Neural cell (in vitro differentiated cells): ENCODE results near the gene AREG. TPM values are rescaled to one million over a fixed set of nuclear protein-coding genes. Genes with fewer than 3 reads are reported as not detected.

Experiments used
- H2AFZ ChIP-seq: fragments of 200-600, 300-800 bp; sonication (generic), shearing (Covaris generic); 2 replicates; pipeline ENCODE4 v1.6.0; 2014; ENCODE audit warnings: low read depth, mild to moderate bottlenecking, antibody characterized with exemption, low read length, moderate library complexity
- H3F3A ChIP-seq: fragments of 200-600 bp; shearing (Covaris generic); 2 replicates; pipeline ENCODE4 v1.6.1; 2016; ENCODE audit warnings: mild to moderate bottlenecking, moderate library complexity, mixed read lengths, antibody characterized with exemption, low read length; ENCODE audit not compliant: insufficient read depth, poor library complexity, severe bottlenecking
- H3K27ac ChIP-seq: fragments of 200-600, 300-800 bp; sonication (generic), shearing (Covaris generic); 2 replicates; pipeline ENCODE4 v1.5.1; 2014; ENCODE audit warnings: mild to moderate bottlenecking, low read length, moderate library complexity
- H3K27me3 ChIP-seq: fragments of 300-800, 200-600 bp; sonication (generic), shearing (Covaris generic); 2 replicates; pipeline ENCODE4 v1.6.0; 2014; ENCODE audit warnings: mild to moderate bottlenecking, low read depth, low read length, moderate library complexity; ENCODE audit not compliant: insufficient read depth
- H3K36me3 ChIP-seq: fragments of 300-800, 200-600 bp; sonication (generic), shearing (Covaris generic); 2 replicates; pipeline ENCODE4 v1.5.1; 2014; ENCODE audit warnings: mild to moderate bottlenecking, antibody characterized with exemption, low read length, moderate library complexity; ENCODE audit not compliant: insufficient read depth
- H3K4me2 ChIP-seq: fragments of 300-800, 200-600 bp; sonication (generic), shearing (Covaris generic); 2 replicates; pipeline ENCODE4 v1.6.0; 2014; ENCODE audit warnings: mild to moderate bottlenecking, low read length
- H3K4me3 ChIP-seq: fragments of 300-800, 200-600 bp; sonication (generic), shearing (Covaris generic); 2 replicates; pipeline ENCODE4 v1.5.1; 2014; ENCODE audit warnings: mild to moderate bottlenecking, low read length, moderate library complexity
- H3K79me2 ChIP-seq: fragments of 200-600 bp; shearing (Covaris generic); replicated peaks from 2 replicates; pipeline ENCODE4 v1.6.0; 2014; ENCODE audit warnings: mild to moderate bottlenecking, low read length, moderate library complexity; ENCODE audit not compliant: insufficient read depth
- H3K9ac ChIP-seq: fragments of 300-800, 200-600 bp; sonication (generic), shearing (Covaris generic); 2 replicates; pipeline ENCODE4 v1.6.1; 2016; ENCODE audit warnings: mild to moderate bottlenecking, low read length, mixed read lengths
- H3K9me2 ChIP-seq: fragments of 200-600 bp; shearing (Covaris generic); 2 replicates; pipeline ENCODE4 v1.6.1; 2016; ENCODE audit warnings: mild to moderate bottlenecking, low read length, mixed read lengths; ENCODE audit not compliant: insufficient read depth
- H3K9me3 ChIP-seq: fragments of 200-600, 300-800 bp; sonication (generic), shearing (Covaris generic); 2 replicates; pipeline ENCODE4 v1.6.1; 2016; ENCODE audit warnings: mild to moderate bottlenecking, mixed run types, low read length, moderate library complexity, mixed read lengths
- H4K20me1 ChIP-seq: fragments of 200-600 bp; shearing (Covaris generic); 2 replicates; pipeline ENCODE4 v1.6.1; 2016; ENCODE audit warnings: mild to moderate bottlenecking, mixed run types; ENCODE audit not compliant: insufficient read depth
- EP300 ChIP-seq: fragments of 450-650 bp; conservative IDR thresholded peaks from 2 replicates; pipeline ENCODE4 v1.6.1; 2014; ENCODE audit warnings: antibody characterized with exemption, mild to moderate bottlenecking, moderate library complexity; ENCODE audit not compliant: poor library complexity, severe bottlenecking
- EZH2 ChIP-seq: fragments of 200-600, 300-800 bp; shearing (Covaris generic), sonication (generic); IDR thresholded peaks from 2 replicates; pipeline ENCODE4 v1.6.1; 2014; ENCODE audit warnings: antibody characterized with exemption, low read length, borderline replicate concordance, mild to moderate bottlenecking; ENCODE audit not compliant: insufficient read depth, poor library complexity, severe bottlenecking
- MXI1 ChIP-seq: fragments of 450-650 bp; conservative IDR thresholded peaks from 2 replicates; pipeline ENCODE4 v1.6.1; 2014; ENCODE audit warnings: antibody characterized with exemption, mild to moderate bottlenecking; ENCODE audit not compliant: poor library complexity, severe bottlenecking
- POLR2AphosphoS5 ChIP-seq: IDR thresholded peaks from 2 replicates; pipeline ENCODE4 v1.6.1; 2012
- RAD21 ChIP-seq: fragments of 450-650 bp; conservative IDR thresholded peaks from 2 replicates; pipeline ENCODE4 v1.6.1; 2014; ENCODE audit warnings: antibody characterized with exemption, mild to moderate bottlenecking, moderate library complexity
- SMC3 ChIP-seq: fragments of 450-650 bp; conservative IDR thresholded peaks from 2 replicates; pipeline ENCODE4 v1.6.1; 2014; ENCODE audit warnings: antibody characterized with exemption, mild to moderate bottlenecking, moderate library complexity; ENCODE audit not compliant: poor library complexity
- TAF1 ChIP-seq: IDR thresholded peaks from 2 replicates; pipeline ENCODE4 v1.6.1; 2012; ENCODE audit warnings: low read depth
- polyA plus RNA-seq: library from polyadenylated mRNA; depleted of rRNA; stranded (reverse); fragments of >200 nt; gene quantifications from 2 replicates; pipeline ENCODE4 v1.2.3, GENCODE V29; 2014
- TF ChIP-seq, protein P1 (sequence below): fragments of 450-650 bp; IDR thresholded peaks from 2 replicates; pipeline ENCODE4 v1.5.1; 2014; ENCODE audit warnings: antibody characterized with exemption, mild to moderate bottlenecking, moderate library complexity; ENCODE audit not compliant: poor library complexity, severe bottlenecking
- TF ChIP-seq, protein P2 (sequence below): IDR thresholded peaks from 2 replicates; pipeline ENCODE4 v1.6.1; 2012; ENCODE audit warnings: borderline replicate concordance

Gene AREG
- polyA plus RNA-seq, 1 donor from 2014 or later, result not detected

DNA sequence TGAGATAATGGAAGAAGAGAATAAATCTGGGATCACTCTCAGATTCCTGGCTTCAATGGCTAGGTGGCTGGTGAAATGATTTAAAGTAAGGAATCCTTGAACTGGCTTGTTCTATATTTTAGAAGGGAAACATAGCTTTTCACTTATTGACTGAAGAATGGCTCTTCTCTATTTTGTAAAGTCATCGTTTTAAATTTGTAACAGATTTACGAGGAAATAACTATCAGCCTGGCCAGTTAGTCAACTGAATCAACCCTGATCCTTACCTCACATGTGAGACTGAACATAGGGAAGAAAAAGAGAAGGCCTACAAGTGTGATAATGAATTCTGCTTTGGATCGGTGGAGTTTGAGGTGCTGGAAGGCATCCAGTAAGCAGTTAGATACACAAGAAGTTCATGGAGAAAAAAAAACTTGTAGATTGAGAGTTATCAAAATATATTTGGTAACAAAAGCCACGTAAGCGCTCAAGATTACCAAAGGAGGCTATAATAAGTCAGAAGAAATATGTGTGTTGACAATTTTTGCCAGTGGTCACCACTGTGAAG lies 12.0 kb downstream of the AREG start:
- Histone ChIP-seq H3K27me3 (no peaks in the 10 kb centered on the region), H3K4me2 (no peak overlapping the region), H3K9me3 (no peaks in the 10 kb centered on the region), H3K27ac (no peak overlapping the region), H3K9me2 (no peaks in the 10 kb centered on the region), H3K9ac (no peak overlapping the region), H4K20me1 (no peaks in the 10 kb centered on the region), H3F3A (no peaks in the 10 kb centered on the region), H3K79me2 (no peaks in the 10 kb centered on the region), H3K36me3 (no peaks in the 10 kb centered on the region), H3K4me3 (no peak overlapping the region), H2AFZ (no peak overlapping the region)
- TF ChIP-seq MXI1 (no peak), RAD21 (no peak), POLR2AphosphoS5 (no peak), TAF1 (no peak), EP300 (no peak)
- TF ChIP-seq, protein P1, sequence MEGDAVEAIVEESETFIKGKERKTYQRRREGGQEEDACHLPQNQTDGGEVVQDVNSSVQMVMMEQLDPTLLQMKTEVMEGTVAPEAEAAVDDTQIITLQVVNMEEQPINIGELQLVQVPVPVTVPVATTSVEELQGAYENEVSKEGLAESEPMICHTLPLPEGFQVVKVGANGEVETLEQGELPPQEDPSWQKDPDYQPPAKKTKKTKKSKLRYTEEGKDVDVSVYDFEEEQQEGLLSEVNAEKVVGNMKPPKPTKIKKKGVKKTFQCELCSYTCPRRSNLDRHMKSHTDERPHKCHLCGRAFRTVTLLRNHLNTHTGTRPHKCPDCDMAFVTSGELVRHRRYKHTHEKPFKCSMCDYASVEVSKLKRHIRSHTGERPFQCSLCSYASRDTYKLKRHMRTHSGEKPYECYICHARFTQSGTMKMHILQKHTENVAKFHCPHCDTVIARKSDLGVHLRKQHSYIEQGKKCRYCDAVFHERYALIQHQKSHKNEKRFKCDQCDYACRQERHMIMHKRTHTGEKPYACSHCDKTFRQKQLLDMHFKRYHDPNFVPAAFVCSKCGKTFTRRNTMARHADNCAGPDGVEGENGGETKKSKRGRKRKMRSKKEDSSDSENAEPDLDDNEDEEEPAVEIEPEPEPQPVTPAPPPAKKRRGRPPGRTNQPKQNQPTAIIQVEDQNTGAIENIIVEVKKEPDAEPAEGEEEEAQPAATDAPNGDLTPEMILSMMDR, result no peak

DNA sequence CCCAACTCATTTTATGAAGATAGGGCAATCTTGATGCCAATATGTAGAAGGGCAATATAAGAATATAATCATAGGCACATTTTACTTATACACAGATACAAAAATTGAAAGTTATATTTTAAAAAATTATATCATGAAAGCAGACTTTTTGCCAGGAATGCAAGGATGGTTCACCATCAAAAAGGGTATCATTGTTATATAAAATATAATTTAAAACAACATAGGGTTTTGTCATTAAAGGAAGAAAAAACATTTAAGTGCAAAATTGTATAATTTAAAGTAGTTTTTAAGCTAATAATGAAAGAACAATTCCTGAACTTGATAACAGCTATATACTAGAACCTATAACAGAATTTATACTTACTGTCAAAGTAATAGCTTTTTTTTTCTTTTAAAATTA lies 15.9 kb downstream of the AREG start:
- H3K9ac ChIP-seq, result no peak overlapping the region
- no peaks in the 10 kb centered on the region for H3K79me2 ChIP-seq
- H3K27me3 ChIP-seq, result no peaks in the 10 kb centered on the region
- H3K36me3 ChIP-seq, result no peaks in the 10 kb centered on the region
- H3F3A ChIP-seq, result no peaks in the 10 kb centered on the region
- no peak overlapping the region for H3K4me3 ChIP-seq
- H3K9me3 ChIP-seq, result no peaks in the 10 kb centered on the region
- no peak overlapping the region for H3K27ac ChIP-seq
- H3K9me2 ChIP-seq, result no peaks in the 10 kb centered on the region
- H4K20me1 ChIP-seq, result no peaks in the 10 kb centered on the region
- H2AFZ ChIP-seq, result no peak overlapping the region
- no peak for TF ChIP-seq MXI1
- TF ChIP-seq EP300, result no peak
- no peak for TF ChIP-seq EZH2
- no peak for TF ChIP-seq RAD21
- H3K4me2 ChIP-seq, result no peak overlapping the region

DNA sequence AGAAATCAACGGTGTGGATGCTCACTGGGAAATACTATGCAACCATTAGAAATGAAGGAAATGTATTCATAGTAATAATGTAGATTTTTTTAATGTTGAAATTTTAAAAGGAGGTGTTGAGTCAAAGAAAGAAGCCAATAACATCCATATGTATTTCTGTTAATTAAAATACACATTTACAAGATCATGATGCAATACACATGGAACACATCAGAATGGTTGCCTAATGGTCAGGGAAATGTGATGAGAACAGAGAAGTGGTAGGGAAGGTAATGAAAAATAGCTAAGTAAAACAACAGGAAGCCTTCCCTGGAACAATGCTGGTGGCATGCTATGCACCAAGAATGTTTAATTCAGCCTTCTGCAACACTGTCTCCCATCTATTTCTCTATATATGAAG lies 18.2 kb downstream of the AREG start:
- H3K4me3 ChIP-seq, result no peak overlapping the region
- no peaks in the 10 kb centered on the region for H3F3A ChIP-seq
- no peaks in the 10 kb centered on the region for H3K27me3 ChIP-seq
- no peaks in the 10 kb centered on the region for H4K20me1 ChIP-seq
- no peaks in the 10 kb centered on the region for H3K9me3 ChIP-seq
- no peak for TF ChIP-seq SMC3
- no peak for TF ChIP-seq EP300
- TF ChIP-seq, protein P2, sequence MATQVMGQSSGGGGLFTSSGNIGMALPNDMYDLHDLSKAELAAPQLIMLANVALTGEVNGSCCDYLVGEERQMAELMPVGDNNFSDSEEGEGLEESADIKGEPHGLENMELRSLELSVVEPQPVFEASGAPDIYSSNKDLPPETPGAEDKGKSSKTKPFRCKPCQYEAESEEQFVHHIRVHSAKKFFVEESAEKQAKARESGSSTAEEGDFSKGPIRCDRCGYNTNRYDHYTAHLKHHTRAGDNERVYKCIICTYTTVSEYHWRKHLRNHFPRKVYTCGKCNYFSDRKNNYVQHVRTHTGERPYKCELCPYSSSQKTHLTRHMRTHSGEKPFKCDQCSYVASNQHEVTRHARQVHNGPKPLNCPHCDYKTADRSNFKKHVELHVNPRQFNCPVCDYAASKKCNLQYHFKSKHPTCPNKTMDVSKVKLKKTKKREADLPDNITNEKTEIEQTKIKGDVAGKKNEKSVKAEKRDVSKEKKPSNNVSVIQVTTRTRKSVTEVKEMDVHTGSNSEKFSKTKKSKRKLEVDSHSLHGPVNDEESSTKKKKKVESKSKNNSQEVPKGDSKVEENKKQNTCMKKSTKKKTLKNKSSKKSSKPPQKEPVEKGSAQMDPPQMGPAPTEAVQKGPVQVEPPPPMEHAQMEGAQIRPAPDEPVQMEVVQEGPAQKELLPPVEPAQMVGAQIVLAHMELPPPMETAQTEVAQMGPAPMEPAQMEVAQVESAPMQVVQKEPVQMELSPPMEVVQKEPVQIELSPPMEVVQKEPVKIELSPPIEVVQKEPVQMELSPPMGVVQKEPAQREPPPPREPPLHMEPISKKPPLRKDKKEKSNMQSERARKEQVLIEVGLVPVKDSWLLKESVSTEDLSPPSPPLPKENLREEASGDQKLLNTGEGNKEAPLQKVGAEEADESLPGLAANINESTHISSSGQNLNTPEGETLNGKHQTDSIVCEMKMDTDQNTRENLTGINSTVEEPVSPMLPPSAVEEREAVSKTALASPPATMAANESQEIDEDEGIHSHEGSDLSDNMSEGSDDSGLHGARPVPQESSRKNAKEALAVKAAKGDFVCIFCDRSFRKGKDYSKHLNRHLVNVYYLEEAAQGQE, result no peak
- no peak for TF ChIP-seq RAD21
- no peak for TF ChIP-seq EZH2
- TF ChIP-seq POLR2AphosphoS5, result no peak
- TF ChIP-seq, protein P1, result no peak
- TF ChIP-seq MXI1, result no peak
- no peak for TF ChIP-seq TAF1
- H3K27ac ChIP-seq, result no peak overlapping the region
- H3K36me3 ChIP-seq, result no peaks in the 10 kb centered on the region
- H3K9me2 ChIP-seq, result no peaks in the 10 kb centered on the region
- no peaks in the 10 kb centered on the region for H3K79me2 ChIP-seq
- no peak overlapping the region for H3K9ac ChIP-seq
- H2AFZ ChIP-seq, result no peak overlapping the region
- no peak overlapping the region for H3K4me2 ChIP-seq
